Measurements from ENCODE around the gene BECN2.

BECN2 gene

DNA sequence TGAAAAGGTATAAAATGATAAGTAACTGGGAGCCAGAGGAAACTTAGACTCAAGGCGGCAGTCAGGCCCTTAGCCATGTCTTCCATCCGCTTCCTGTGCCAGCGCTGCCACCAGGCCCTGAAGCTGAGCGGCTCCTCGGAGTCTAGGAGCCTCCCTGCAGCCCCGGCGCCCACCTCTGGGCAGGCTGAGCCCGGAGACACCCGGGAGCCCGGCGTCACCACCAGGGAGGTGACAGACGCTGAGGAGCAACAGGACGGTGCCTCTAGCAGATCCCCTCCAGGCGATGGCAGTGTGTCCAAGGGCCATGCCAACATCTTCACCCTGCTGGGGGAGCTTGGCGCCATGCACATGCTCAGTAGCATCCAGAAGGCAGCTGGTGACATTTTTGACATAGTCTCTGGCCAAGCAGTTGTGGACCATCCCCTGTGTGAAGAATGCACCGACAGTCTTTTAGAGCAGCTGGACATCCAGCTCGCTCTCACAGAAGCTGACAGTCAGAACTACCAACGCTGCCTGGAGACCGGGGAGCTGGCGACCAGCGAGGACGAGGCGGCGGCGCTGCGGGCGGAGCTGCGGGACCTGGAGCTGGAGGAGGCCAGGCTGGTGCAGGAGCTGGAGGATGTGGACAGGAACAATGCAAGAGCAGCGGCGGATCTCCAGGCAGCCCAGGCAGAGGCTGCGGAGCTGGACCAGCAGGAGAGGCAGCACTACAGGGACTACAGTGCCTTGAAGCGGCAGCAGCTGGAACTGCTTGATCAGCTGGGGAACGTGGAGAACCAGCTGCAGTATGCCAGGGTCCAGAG, at the start of gene BECN2:
BECN2 (plus strand) TSS at position 76 of the 803 bp plus-strand sequence; CDS start at position 76, 0 bp downstream.
- no peak for DNase-seq

DNA sequence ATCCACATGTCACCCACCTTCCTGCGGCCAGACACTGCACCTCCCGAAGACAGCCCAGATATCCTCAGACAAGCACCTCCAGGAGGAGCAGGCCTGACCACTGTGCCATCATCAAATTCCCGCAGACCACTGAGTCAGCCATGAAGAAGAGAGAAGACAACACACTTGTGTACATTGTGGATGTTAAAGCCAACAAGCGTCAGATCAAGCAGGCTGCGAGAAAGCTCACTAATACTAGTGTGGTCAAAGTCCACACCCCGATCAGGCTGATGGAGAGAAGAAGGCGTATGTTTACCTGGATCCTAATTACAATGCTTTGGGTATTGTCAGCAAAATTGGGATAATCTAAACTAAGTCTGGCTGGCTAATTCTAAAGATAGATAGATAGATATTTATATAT, 41.4 kb upstream of the BECN2 start:
- no peak for DNase-seq

DNA sequence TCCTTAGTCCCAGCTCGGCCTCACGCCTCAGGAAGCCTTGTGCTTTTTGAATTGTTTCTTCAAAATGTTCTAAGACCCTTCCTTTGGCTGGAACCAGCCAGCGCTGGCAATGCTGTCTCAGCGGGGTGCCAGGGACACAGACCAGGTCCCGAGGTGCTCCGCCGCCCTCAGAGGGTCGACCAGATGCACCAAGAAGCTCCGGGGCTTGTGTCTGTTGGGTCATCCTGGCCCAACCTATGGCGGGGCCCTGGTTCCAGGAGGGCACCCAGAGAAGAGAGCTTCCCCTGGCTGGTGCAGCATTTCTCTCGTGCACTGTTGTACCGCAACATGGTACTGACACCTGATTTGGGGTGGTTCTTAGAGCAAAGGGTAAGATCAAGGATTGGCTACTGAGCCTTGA, 40.1 kb upstream of the BECN2 start:
- DNase-seq: no peak

DNA sequence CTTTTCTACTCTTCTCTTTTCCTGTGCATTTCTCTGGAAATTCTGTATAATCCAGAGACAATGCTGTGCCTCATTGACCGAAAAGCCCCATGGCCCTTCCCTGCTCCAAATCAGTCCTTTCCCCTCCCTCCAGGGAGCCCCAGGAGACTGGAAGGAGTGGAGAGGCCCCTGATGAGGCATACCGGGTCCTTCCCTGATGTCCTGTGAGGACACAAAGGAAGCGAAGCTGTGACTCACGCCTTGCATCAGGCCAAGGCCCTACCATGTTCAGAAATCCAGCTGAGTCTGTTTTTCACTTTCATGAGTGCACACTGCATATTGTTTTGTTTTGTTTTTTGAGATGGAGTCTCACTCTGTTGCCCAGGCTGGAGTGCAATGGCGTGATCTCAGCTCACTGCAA, 38.7 kb upstream of the BECN2 start:
- DNase-seq: no peak

DNA sequence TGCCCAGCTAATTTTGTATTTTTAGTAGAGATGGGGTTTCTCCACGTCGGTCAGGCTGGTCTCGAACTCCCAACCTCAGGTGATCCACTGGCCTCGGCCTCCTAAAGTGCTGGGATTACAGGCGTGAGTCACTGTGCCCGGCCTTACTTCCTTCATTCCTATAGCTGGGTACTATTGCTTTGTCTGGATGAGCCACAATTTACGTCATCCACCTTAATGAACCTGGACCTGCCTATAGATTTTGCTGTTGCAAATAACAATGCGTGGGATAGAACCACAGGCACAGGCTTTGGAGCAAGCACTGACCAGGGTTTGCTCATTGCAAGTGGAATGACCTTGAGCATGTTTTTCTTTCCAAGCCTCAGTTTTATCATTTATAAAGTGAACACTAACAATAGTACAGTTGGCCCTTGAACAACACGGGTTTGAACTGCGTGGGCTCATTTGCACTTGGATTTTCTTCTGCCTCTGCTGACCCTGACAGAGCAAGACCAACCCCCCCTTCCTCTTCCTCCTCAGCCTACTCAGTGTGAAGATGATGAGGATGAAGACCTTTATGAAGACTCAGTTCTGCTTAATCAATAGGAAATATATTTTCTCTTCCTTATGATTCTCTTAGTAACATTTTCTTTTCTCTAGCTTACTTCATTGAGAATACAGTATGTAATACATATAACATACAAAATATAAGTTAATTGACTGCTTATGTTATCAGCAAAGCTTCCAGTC, 33.3 kb upstream of the BECN2 start:
- no peak for DNase-seq

DNA sequence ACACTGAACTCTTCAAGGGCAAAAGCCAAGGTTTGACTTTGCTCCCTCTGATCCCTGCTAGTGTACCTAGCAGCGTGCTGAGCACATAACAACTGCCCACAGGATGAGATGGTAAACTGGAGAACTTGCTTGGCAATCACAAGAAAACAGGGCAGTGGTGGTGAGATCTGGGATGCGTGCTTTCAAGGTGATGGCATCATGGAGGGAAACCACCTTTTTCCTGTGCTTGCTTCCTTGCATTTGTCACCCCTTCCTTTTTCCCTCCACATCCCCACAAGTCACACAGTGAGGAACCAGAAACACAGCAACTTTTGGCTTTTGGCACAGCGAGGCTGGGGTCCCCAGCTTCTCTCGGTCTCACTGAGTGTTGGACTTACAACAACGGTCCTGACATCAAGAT, 31.4 kb upstream of the BECN2 start:
- DNase-seq: no peak

GRCh38 chr1:241927321-241927720, 30.2 kb upstream of the BECN2 start:
- no peak for DNase-seq

DNA sequence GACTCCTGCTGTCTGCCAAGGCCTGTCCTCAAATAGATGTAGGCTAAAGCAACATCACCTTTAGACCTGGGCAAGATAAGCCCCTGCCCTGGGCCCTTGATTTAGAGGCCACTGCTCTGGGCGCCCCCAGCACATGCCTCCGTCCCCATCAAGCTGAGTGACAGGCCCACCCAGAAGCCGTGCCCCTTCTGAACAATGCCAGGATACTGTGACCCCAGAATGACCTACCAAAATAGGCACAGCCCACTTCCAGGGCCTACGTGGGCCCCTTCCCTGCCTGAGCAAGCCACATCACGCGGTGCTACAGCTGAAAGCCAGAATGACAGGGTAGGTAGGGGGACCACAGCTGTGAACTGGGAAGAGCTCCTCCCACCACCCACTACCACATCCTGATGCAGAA, 24.7 kb upstream of the BECN2 start:
- no peak for DNase-seq

GRCh38 chr1:241934201-241934848, 23.2 kb upstream of the BECN2 start:
- no peak for DNase-seq

GRCh38 chr1:241934866-241935265, 22.7 kb upstream of the BECN2 start:
- no peak for DNase-seq

- no peak for DNase-seq
Measured at GRCh38 chr1:241939798-241940197, 17.8 kb upstream of the BECN2 start.

DNA sequence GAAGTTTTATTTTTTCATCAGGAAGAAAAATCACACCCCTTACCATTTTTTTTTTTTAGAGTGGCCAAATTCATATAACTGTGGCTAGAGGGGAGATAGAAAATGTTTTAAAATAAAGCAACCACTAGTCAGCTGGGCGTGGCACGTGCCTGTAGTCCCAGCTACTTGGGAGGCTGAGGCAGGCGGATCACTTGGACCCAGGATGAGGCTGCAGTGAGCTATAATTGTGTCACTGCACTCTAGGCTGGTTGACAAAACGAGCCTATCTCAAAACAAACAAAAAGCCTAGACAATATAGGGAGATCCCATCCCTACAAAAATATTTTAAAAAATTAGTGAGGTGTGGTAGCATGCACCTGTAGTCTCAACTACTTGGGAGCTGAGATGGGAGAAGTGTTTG, 14.8 kb upstream of the BECN2 start:
- no peak for DNase-seq

- no peak for DNase-seq
Measured at GRCh38 chr1:241944300-241944699, 13.3 kb upstream of the BECN2 start.

- no peak for DNase-seq
Measured at GRCh38 chr1:241947354-241947753, 10.2 kb upstream of the BECN2 start.

DNA sequence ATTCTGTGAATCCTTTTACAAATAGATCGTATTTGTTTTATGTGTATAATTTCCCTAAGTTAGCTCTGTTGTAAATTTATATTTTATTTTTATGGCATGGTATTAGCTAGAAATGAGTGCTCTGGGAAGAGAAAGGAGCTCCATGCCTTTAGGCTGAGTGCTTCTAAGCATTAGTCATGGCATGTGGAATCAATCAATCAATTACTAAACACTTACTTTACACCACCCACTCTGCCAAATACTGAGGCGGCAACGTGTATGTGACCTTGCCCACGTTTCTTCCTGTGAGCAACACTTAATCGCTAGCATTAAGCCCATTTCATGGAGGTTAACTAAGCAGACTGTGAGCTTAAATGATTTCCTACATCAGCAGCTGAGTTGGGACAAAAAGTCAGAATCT, 7.2 kb upstream of the BECN2 start:
- DNase-seq: no peak

GRCh38 chr1:241962153-241962552, 4.6 kb downstream of the BECN2 start:
- no peak for DNase-seq

DNA sequence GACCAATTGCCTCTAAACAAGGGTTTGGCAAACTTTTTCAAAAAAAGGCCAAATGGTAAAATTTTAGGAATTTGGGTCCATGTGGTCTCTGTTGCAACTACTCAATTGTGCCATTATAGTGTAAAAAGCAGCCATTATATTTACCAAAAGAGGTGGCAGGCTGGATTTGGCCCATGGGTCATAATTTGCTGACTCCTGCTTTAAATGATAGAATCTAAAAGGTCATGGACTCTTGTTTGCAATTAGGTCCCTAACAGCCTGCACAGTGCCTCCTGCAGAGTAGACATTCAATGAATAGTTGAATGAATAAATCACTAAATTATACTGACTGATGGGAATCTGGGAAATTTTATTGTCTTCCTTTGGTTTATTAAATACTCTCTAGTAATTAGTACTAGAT, 6.2 kb downstream of the BECN2 start:
- no peak for DNase-seq

DNA sequence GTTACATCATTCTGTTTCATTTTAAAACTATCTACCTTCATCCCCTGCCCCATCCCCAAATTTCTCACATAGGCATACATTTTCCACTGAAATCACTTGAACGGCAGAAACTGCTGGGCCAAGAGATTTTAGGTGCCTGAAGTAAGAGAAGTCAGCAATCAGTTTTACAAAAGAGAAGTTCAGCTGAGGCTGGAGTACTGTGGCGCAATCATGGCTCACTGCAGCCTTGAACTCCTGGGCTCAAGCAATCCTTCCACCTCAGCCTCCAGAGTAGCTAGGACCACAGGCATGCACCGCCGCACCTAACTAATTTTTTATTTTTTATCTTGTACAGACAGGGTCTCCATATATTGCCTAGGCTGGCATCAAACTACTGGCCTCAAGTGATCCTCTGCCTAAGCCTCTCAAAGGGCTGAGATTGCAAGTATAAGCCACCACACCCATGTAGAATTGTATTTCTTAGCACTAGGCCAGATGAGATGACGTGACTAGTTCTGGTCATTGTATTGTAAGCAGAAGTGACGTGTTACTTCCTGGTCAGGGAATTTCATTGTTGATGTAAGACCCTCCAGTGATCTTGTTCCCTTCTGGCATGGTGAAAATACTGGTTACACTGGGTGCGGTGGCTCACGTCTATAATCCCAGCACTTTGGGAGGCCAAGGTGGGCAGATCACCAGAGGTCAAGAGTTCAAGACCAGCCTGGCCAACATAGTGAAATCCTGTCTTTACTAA, 7.1 kb downstream of the BECN2 start:
- no peak for DNase-seq

DNA sequence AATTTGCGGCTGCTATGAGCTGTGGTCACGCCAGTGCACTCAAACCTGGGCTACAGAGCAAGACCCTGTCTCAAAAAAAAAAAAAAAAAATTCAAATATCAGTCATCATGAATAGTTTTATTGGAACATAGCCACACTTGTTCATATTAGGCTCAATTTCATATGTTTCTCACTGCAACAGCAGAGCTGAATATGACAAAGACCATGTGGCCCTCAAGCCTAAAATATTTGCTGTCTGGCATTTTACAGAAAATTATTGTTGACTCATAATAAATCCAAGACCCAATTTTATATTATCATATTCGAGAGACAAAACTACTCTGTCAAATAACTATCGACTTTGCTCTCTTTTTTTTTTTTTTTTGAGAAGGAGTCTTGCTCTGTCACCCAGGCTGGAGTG, 11.0 kb downstream of the BECN2 start:
- no peak for DNase-seq

DNA sequence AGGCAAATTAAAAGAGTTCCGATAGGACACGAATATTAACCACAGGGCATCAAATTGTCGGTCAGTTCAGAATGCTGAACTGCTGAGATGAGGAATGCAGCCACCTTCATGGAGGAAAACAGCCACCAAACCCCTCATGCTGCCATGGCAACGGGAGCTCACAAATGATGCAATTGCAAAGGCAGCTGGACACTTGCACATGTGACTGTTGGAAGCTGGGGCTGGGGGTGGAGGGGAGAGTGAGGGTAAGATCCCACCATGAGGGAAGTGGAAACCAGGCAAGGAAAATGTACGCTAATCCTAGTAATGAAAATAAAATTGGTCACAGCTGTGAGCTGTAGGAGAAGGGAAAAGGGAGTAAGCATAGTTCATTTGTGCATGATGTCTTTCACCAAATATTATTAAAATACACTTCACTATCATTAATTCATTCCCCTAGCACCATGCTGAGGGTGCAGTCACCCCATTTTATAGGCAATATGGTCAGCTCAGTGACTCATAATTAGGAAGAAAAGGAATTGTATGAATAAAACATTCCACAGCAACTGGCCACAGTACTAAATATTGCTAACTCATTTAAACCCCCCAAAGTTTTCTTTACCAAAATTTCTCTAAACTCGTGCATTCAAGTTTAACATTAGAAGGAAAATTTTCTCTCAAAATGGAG, 15.3 kb downstream of the BECN2 start:
- no peak for DNase-seq

DNA sequence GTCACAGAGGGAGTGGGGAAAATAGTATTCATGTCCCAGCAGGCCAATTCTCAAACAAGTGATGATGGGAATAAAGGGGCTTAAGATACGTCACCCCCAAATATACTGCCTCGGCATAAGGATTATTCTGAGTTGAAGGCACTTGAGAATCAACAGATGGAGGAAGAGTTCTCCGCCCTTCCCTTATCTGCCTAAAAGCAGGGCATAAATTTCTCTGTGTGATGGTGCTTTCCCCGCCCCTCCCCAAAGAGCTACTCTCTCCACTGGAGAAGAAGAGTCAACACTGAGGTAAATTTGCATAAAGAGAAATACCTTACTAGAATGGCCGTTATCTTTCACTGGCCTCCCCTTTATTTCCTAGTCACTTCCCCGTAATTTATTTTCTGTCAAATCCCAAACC, 18.7 kb downstream of the BECN2 start:
- DNase-seq: no peak

DNA sequence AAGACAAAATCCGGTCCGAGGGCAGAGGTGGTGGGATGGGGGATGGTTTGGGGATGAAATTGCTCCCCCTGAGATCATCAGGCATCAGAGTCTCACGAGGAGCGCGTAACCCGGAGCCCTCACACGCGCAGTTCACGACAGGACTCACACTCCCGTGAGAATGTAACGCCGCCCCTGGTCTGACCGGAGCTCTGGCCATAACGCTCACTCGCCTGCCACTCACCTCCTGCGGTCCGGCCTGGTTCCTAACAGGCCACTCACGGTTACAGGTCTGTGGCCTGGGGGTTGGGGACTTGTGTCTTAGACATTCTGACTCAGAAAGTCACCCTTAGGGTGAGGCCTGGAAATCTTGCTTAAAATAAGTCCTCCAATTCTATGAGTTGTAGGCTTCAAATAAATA, 21.5 kb downstream of the BECN2 start:
- DNase-seq: no peak

- DNase-seq: no peak
Measured at GRCh38 chr1:241979926-241980325, 22.4 kb downstream of the BECN2 start.

Data from NCI-H2171 (cell line).